WI38 (cell line): Measurements from ENCODE around the gene CYSTM1.

Experiments used
- H3K4me3 ChIP-seq: 2 replicates; pipeline ENCODE4 v1.5.1; 2011; ENCODE audit warnings: low read depth, mild to moderate bottlenecking, control low read depth, low read length
- TF ChIP-seq, protein P1 (sequence below): IDR thresholded peaks from 2 replicates; pipeline ENCODE4 v1.5.1; 2012; ENCODE audit warnings: low read depth, mild to moderate bottlenecking, control low read depth, low read length

CYSTM1 gene

GRCh38 chr5:140214831-140215230 lies 39.8 kb downstream of the CYSTM1 start:
- no peak overlapping the region for H3K4me3 ChIP-seq
- TF ChIP-seq, protein P1, sequence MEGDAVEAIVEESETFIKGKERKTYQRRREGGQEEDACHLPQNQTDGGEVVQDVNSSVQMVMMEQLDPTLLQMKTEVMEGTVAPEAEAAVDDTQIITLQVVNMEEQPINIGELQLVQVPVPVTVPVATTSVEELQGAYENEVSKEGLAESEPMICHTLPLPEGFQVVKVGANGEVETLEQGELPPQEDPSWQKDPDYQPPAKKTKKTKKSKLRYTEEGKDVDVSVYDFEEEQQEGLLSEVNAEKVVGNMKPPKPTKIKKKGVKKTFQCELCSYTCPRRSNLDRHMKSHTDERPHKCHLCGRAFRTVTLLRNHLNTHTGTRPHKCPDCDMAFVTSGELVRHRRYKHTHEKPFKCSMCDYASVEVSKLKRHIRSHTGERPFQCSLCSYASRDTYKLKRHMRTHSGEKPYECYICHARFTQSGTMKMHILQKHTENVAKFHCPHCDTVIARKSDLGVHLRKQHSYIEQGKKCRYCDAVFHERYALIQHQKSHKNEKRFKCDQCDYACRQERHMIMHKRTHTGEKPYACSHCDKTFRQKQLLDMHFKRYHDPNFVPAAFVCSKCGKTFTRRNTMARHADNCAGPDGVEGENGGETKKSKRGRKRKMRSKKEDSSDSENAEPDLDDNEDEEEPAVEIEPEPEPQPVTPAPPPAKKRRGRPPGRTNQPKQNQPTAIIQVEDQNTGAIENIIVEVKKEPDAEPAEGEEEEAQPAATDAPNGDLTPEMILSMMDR: no peak

DNA sequence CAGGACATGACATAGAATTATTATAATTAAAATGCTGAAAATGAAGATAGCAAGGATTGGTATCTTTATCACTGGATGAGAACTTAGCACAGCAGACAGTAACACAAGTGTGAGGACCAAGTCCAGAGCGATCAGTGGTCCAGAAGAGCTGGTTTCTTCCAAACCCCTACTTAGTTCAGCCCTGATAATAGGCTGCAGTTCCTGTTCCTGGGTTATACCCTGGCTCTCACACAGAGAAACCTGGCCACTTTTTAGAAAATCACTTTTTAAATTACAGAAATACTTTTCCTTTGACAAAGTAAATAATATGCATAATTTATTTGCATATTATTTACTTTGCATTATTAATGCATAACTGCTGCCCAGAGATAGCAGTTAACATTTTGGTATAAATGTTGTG lies 40.3 kb downstream of the CYSTM1 start:
- H3K4me3 ChIP-seq: no peak overlapping the region
- TF ChIP-seq, protein P1: no peak

DNA sequence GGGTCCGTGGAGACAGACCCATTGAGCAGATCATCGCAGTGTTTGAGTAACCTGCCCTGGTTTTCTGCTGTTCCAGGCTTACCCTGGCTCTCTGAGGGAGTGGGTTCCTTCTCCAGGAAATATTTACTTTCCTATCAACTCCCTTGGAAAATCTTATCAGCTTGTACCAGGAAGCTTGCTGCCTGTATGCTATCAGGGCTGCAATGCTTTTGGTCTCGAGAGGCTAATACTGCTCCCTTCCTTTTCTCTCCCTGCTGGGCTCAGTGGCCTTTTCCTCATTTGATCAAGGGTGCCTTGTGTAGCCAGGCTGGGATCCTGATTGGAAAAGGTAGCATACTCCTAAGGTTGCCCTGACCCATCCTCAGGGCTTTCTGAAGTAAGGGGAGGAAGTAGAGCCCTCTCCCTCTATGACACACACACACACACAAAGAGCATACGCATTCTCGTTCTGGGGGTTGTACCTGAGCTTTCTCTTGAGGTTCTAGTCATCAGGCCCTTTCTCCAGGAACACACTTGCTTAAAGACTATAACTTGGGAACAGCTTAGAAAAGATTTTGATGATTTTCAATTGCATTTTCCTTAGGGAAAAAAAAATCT lies 41.6 kb downstream of the CYSTM1 start:
- TF ChIP-seq, protein P1: no peak

GRCh38 chr5:140217299-140218026 lies 42.5 kb downstream of the CYSTM1 start:
- TF ChIP-seq, protein P1: no peak
- H3K4me3 ChIP-seq: no peak overlapping the region

More for the DNA sequence above, 41.6 kb downstream of the CYSTM1 start:
- no peak overlapping the region for H3K4me3 ChIP-seq

- TF ChIP-seq, protein P1: no peak
These were observed 44.3 kb downstream of the CYSTM1 start for GRCh38 chr5:140219068-140219991.

DNA sequence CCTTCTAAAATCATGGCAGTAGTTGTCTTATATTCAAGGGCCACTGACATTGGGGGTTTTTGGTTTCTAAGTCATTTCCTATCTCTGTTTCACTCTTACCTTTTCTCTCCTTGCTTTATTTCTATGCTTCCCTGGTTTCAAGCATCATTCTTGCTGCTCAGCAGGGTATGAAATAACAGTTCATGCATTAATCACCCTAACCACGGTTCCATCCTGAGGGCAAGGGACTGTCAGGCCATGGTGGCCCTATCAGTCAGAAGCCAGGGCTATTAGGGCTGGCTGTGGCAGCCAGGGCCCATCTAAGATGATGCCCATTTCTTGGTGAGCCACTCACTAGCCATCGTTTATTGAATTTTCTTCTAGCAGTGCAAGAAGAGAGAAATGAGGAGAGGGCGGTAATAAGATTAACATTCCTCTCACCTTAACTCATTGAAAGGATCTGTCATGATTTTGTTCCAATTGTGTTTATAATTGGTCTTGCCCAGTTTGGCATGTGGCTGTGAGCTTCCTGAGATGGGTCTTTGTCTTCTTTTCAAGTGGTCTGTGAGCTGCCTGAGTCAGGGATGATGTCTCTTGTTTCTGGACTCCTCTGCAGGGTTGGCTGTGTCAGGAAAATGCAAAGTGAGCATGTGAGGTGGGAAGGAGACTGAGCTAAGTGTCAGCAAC lies 45.2 kb downstream of the CYSTM1 start:
- H3K4me3 ChIP-seq: no peak overlapping the region
- TF ChIP-seq, protein P1: no peak

More at GRCh38 chr5:140219068-140219991, 44.3 kb downstream of the CYSTM1 start:
- no peak overlapping the region for H3K4me3 ChIP-seq
